ENCODE measurements around the gene ZNF614.
A peak's percentile ranks its signal among the peaks of the same experiment; 100 is the strongest.
"Not testable (repeated sequence)": the region's sequence is repeated elsewhere in the genome, so short reads cannot be mapped to it uniquely, and the experiment has no call there.

Gene ZNF614

DNA sequence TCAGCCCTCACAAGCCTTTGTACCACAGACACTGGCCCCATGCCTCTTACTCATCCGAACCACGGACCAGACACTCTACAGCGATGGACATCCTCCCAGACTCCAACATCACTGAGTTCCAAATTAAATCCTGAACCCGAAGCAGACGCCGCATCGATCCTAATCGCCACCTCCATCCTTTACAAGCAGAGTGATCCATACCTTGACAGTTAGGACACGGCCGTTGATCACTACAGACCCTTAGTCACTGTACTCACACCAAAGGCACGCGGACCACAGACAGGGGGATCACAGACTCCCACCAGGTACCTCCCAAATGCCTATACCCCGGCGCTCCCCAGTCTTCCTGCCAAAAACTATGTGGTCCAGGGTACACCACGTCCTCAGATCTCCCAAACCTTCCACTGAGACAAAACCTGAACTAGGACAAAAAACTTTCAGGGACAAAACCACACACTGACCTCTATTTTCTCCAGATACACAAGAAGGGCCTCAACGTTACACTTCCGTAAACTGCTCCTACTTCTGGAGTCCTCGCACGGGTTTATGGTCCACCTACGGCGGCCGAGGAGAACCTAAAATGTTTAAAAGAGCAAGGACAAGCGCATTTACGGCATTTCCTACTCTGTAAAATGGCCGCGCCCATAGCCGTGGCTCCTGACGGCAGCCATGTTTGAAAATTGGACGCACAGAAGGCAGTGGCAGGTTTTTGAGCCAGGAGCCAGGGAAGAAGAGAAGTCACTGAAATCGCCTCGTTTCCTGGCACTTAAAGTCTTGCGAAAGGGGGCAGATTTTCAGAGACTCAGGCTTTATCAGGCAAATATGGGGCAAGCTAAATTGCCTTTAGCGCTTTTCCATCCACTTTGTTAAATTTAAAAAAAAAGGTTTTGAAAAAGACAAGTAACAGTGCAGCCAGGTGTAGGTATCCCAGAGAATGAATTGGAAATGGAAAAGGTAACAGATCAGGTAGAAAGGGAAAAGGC, 41.6 kb downstream of the ZNF614 start, which contains the start of gene ZNF350:
Gene ZNF350, minus strand, starts transcription at position 532 of the 983 bp plus-strand sequence. CDS start 12,480 bp downstream, outside the sequence.
- DNase-seq (ENCODE audit: low spot score): peak; percentile 89

DNA sequence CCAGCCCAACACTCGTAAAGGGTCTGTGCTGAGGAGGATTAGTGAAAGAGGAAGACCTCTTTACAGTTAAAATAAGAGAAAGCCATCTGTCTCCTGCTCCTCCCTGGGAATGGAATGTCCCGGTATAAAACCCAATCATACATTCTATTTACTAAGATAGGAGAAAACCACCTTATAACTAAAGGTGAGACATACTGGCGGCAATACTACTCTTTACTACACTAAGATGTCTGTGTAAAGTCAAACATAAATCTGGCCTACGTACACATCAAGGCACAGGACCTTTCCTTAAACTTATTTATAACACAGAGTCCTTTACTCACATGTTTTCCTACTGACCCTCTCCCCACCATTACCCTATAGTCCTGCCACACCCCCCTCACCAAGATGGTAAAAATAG, 44.8 kb downstream of the ZNF614 start:
- DNase-seq (ENCODE audit: low spot score): no peak

DNA sequence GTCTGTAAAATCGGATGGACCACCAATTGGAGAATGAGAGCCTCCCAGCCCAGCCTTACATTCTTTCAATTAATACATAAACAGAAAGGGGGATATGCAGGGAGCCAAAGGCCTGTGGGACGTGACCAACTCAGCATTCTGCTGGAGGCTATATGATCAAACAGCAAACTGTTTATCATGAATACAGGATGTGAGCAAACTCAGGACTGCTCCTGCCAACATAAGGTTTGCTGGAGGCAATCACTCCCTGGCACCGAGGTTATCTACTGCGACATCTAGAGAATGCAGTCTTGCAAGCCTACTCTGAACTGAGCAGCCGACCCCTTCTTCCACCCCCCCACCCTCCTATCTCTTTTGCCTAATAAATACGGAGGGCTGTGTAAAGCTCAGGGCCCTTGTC, 47.3 kb downstream of the ZNF614 start:
- DNase-seq (ENCODE audit: low spot score): not testable (repeated sequence)

DNA sequence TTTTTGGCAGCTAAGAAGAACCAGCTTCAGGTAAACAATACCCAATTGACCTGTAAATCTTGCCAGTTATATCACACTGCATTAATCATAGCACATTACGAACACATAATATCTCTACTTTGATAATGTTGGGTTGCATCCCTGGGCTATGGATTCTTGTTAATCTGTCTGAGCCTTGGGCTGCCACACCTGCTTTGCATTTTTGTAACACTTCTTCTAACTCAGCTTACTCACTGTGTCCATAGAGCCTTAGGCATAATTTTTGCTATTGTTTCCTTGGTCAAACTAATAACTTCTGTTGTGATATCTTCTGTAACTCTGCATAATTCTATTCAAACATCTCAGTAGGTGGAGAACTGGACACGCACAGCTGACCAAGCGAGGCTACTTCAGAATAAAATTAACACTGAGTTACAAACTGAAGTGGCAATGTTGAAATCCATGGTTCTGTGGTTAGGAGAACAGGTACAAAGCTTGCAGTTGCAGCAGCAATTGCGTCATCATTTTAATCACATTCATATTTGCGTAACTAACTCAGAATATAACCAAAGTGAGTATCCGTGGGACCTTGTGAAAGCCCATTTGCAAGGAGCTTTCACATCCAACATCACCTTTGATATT, 48.0 kb downstream of the ZNF614 start:
- DNase-seq (ENCODE audit: low spot score): no peak

DNA sequence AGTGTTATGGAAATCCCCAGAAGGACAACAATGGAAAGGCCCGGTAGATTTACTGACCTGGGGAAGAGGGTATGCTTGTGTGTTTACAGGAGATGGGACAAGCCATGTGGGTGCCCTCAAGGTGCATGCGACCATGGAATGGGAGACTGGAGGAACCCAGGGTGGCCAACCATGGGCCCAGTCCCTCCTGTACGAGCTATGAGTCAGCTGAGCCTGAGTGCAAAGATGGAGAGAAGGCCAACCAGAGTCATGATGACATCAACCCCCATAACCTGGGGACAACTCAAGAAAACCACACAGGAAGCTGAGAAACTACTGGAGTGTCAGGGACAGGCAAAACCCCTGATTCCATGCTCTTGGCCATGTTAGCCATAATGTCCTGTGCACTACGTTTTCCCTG, 49.3 kb downstream of the ZNF614 start:
- no peak for DNase-seq (ENCODE audit: low spot score)

DNA sequence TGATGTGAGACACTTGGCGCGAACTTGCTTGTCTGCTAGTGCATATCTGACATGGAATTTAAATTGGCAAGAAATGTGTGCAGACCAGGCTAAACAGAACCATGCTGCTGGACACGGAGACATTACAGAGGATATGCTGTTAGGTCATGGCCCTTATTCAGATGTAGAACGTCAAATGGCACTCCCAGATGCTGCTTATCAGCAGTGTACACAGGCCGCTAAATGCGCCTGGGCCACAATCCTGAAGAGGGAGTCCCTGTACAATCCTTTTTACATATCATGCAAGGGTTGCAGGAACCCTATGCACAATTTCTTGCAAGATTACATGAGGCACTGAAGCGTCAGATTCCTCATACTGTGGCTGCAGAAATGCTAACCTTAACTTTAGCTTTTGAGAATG, 50.8 kb downstream of the ZNF614 start:
- no peak for DNase-seq (ENCODE audit: low spot score)

DNA sequence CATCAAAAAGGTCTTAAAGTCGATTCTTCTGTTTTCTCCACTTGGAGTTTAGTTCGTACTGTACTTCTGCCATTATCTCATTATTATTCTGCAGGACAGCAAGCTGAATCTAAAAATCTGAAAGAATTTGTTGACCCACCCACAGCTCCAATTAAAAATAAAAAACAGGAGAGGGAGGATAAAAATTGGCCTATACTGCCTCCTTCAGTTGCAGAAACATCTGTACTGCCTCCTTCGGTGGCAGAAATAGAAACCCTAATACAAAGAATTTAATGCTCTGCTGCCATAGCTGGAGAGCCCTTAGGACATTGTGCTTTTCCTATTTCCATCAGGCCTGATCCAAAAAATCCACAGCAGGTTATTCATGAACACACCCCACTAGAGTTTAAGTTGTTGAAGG, 51.3 kb downstream of the ZNF614 start:
- no peak for DNase-seq (ENCODE audit: low spot score)

DNA sequence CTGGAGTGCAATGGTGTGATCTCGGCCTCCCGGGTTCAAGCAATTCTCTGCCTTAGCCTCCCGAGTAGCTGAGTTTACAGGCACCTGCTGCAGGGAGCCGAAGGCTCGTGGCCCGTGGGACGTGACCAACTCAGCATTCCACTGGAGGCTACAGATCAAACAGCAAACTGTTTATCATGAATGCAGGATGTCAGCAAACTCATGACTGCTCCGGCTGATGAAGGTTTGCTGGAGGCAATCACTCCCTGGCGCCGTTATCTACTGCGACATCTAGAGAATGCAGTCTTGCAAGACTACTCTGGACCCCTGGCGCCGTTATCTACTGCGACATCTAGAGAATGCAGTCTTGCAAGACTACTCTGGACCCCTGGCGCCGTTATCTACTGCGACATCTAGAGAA, 52.4 kb downstream of the ZNF614 start:
- not testable (repeated sequence) for DNase-seq (ENCODE audit: low spot score)

DNA sequence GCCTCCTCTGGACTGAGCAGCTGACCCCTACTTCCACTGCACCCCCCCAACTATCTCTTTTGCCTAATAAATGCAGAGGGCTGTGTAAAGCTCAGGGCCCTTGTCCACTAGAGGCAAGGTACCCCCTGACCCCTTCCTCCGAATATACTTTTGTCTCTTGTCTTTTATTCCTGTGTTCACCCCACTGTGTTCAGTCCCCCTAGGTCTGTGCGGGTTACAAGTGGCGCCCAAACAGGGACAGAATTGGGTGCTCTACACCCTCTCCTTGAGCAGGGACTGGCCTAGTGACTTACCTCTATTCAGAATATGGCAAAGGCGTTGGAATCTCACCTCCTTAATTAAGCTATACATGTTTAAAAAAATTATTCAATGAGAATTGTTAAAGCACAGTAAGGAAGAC, 56.6 kb downstream of the ZNF614 start:
- DNase-seq (ENCODE audit: low spot score): no peak

DNA sequence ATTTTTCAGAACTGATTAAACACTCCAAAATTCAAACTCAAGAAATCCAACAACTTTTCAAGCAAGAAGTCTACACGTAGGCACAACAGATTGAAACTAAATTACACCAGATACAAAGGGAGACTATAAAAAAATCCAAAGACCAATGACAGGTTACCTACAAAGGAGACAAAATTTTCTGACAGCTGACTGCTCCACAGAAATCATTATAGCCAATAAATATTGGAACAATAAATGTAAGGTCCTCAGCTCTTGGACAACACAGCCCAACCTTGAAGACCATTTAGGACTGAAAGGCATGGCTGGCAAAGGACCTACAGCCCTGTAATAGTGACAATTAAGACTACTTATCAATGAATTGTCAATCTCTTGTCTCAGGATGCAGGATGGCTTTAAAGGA, 57.5 kb downstream of the ZNF614 start:
- no peak for DNase-seq (ENCODE audit: low spot score)

DNA sequence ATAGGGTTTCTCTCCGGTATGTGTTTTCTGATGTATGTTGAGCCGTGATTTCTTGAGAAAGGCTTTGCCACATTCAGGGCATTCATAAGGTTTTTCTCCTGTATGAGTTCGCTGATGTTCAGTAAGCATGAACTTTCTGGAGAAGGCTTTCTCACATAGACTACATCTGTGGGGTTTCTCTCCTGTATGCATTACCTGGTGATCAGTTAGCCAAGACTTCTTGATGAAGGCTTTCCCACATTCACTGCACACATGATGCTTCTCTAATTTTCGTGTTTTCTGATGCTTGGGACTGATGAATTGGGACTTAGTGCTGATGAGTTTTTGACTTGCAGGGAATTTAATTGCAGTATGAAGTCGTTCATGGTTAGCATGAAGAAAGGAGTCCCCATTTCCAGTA, 62.6 kb downstream of the ZNF614 start:
- DNase-seq (ENCODE audit: low spot score): no peak

Measured in SW480 (cell line).